HepG2 (cell line): ENCODE measurements around the gene CDT1.

Source experiments
- CEBPB ChIP-seq: IDR thresholded peaks from 2 replicates; pipeline ENCODE4 v1.6.1; 2011; ENCODE audit warnings: low read depth, low read length, improper control_type of control experiment, borderline replicate concordance
- JUN ChIP-seq: sonication (generic); formaldehyde crosslinking; IDR thresholded peaks from 2 replicates; pipeline ENCODE4 v1.4.0; 2020; ENCODE audit warnings: mild to moderate bottlenecking, missing genetic modification reagents
- MED1 ChIP-seq: sonication (generic); formaldehyde crosslinking; IDR thresholded peaks from 2 replicates; pipeline ENCODE4 v1.4.0; 2020; ENCODE audit warnings: missing genetic modification reagents
- NFE2L2 ChIP-seq: fragments of 150-350 bp; IDR thresholded peaks from 2 replicates; pipeline ENCODE4 v1.6.1; 2014; ENCODE audit warnings: low read length
- ZNF776 ChIP-seq: sonication (generic); formaldehyde crosslinking; IDR thresholded peaks from 2 replicates; pipeline ENCODE4 v1.4.0; 2020; ENCODE audit warnings: mild to moderate bottlenecking, missing genetic modification reagents
- ZNF777 ChIP-seq: sonication (generic); formaldehyde crosslinking; IDR thresholded peaks from 2 replicates; pipeline ENCODE4 v1.4.0; 2020; ENCODE audit warnings: missing genetic modification reagents
- TF ChIP-seq, protein P1 (sequence below): sonication (generic); formaldehyde crosslinking; IDR thresholded peaks from 2 replicates; pipeline ENCODE4 v1.4.0; 2020; ENCODE audit warnings: missing genetic modification reagents
- TF ChIP-seq, protein P2 (sequence below): sonication (generic); formaldehyde crosslinking; IDR thresholded peaks from 2 replicates; pipeline ENCODE4 v1.5.1; 2020; ENCODE audit warnings: missing genetic modification reagents, mild to moderate bottlenecking, borderline replicate concordance
- TF ChIP-seq, protein P3 (sequence below): sonication (generic); formaldehyde crosslinking; IDR thresholded peaks from 2 replicates; pipeline ENCODE4 v1.5.0; 2020; ENCODE audit warnings: mild to moderate bottlenecking, missing genetic modification reagents, moderate library complexity

DNA sequence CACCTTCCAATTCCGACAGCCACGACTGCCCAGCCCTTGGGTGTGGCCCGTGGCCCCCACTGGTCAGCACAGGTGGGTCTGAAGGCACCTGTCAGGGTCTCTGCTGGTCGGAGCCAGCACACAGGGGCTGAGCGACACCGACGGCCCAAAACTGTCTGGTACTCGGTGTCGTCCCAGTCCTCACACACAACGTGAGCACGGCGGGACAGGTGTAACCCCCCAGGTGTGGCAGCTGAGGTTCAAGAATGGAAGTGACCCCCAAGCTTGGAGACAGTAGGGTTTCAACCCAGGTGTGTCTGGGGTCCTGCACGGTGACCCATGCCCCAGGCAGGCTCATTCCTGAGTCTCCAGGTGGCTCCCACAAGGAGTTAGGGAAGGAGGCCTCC is 52.1 kb downstream of the CDT1 start:
- TF ChIP-seq ZNF776 (no peak), NFE2L2 (no peak), MED1 (CRISPR knock-in tag) (no peak), CEBPB (no peak), JUN (CRISPR knock-in tag) (no peak), ZNF777 (CRISPR knock-in tag) (no peak)
- TF ChIP-seq, protein P1, sequence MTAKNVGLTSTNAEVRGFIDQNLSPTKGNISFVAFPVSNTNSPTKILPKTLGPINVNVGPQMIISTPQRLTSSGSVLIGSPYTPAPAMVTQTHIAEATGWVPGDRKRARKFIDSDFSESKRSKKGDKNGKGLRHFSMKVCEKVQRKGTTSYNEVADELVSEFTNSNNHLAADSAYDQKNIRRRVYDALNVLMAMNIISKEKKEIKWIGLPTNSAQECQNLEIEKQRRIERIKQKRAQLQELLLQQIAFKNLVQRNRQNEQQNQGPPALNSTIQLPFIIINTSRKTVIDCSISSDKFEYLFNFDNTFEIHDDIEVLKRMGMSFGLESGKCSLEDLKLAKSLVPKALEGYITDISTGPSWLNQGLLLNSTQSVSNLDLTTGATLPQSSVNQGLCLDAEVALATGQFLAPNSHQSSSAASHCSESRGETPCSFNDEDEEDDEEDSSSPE (CRISPR knock-in tag), result no peak
- TF ChIP-seq, protein P2, sequence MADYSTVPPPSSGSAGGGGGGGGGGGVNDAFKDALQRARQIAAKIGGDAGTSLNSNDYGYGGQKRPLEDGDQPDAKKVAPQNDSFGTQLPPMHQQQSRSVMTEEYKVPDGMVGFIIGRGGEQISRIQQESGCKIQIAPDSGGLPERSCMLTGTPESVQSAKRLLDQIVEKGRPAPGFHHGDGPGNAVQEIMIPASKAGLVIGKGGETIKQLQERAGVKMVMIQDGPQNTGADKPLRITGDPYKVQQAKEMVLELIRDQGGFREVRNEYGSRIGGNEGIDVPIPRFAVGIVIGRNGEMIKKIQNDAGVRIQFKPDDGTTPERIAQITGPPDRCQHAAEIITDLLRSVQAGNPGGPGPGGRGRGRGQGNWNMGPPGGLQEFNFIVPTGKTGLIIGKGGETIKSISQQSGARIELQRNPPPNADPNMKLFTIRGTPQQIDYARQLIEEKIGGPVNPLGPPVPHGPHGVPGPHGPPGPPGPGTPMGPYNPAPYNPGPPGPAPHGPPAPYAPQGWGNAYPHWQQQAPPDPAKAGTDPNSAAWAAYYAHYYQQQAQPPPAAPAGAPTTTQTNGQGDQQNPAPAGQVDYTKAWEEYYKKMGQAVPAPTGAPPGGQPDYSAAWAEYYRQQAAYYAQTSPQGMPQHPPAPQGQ (CRISPR knock-in tag), result no peak
- TF ChIP-seq, protein P3, sequence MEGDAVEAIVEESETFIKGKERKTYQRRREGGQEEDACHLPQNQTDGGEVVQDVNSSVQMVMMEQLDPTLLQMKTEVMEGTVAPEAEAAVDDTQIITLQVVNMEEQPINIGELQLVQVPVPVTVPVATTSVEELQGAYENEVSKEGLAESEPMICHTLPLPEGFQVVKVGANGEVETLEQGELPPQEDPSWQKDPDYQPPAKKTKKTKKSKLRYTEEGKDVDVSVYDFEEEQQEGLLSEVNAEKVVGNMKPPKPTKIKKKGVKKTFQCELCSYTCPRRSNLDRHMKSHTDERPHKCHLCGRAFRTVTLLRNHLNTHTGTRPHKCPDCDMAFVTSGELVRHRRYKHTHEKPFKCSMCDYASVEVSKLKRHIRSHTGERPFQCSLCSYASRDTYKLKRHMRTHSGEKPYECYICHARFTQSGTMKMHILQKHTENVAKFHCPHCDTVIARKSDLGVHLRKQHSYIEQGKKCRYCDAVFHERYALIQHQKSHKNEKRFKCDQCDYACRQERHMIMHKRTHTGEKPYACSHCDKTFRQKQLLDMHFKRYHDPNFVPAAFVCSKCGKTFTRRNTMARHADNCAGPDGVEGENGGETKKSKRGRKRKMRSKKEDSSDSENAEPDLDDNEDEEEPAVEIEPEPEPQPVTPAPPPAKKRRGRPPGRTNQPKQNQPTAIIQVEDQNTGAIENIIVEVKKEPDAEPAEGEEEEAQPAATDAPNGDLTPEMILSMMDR (CRISPR knock-in tag), result no peak
